Hematopoietic multipotent progenitor cell treated with erythropoietin and hydrocortisone succinate and interleukin-3 and kit ligand, for 6 days (in vitro differentiated cells): Measurements from ENCODE around the gene AGL.
"Not testable (repeated sequence)": the region's sequence is repeated elsewhere in the genome, so short reads cannot be mapped to it uniquely, and the experiment has no call there.

ENCODE experiments used
- DNase-seq: peaks from one replicate; pipeline ENCODE4 v3.0.0-alpha.2; 2015

The AGL gene

GRCh38 chr1:99851850-99852454 is 1.8 kb downstream of the AGL start:
- DNase-seq, result no peak

DNA sequence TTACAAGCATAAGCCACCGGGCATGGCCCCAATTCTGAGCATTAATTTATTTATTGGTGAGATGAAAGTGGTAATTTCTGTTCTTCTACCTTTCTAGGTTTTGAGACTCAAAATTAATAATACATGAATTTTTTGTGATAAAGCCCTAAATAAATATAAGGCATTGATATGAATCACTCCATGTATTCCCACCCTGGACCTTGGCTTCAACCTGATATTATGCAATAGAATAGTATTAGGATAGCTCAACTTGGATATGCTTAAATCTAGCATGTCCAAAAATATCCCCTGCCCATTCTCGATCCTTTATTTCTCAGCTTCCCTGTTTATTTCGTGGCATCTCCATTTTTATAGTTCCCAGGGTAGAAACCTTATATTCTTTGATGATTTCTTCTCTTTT is 2.5 kb downstream of the AGL start:
- DNase-seq, result no peak

DNA sequence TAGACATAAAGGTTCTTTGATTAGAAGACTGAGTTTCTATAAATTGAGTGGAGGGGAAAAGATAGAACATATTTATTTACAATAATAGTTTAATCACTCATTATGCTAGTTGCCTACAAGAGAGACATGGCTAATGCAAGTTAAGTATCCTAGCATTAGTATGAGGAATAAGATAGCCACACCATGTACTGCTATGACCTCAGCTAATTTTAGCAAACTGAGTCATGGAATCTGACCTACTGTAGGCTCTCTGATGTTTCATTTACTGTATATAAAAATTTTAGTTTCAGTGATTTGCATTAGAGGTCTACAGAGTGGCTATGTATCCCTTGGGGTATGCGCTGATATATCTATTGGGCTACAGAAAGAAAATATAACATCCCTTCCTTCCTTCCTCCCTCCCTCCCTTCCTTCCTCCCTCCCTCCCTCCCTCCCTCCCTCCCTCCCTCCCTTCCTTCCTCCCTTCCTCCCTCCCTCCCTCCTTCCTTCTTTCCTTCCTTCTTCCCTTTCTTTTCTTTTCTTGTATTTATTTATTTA is 5.8 kb downstream of the AGL start:
- DNase-seq, result no peak

DNA sequence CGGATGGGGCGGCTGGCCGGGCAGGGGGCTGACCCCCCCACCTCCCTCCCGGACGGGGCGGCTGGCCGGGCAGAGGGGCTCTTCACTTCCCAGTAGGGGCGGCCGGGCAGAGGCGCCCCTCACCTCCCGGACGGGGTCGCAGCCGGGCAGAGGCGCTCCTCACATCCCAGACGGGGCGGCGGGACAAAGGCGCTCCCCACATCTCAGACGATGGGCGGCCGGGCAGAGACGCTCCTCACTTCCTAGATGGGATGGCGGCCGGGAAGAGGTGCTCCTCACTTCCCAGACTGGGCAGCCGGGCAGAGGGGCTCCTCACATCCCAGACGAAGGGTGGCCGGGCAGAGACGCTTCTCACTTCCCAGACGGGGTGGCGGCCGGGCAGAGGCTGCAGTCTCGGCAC is 6.9 kb downstream of the AGL start:
- DNase-seq, result not testable (repeated sequence)

DNA sequence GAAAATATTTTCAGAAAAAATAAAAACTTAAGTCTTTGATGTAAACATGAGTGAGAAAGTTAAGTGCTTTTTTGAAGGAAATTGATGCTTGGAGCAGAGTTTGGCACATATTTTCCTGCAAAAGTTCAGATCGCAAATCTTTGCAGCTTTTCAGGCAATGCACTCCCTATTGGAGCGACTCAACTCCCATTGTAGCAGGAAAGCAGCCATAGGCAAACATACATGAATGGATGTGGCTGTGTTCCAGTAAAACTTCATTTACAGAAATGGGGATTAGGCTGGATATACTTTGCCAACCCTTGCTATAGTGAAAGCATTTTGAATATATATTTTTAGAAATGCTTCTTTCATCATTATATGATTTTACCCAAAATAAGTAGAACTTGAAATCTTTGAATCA is 8.1 kb downstream of the AGL start:
- no peak for DNase-seq

DNA sequence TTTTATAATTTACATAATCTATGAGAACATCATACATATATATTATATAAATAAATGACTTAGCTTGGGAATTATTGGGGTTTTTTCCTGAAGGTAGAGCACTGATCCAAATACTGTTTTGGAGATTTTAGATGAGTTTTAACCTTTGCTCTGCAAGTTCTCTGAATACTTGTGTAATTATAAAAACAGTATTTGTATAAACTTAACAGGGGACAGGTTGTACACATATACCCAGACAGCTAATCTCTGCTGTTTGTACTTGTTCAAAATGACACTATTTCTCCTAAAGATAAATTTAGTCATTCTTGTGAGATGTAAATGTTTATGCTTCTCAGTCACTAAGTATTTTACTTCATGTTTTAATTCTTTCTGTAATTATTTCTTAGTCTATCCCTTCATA is 8.7 kb downstream of the AGL start:
- no peak for DNase-seq

GRCh38 chr1:99860703-99861102 is 10.5 kb downstream of the AGL start:
- no peak for DNase-seq

- no peak for DNase-seq
Observed at GRCh38 chr1:99867682-99868081, 17.5 kb downstream of the AGL start.

GRCh38 chr1:99869304-99869703 is 19.1 kb downstream of the AGL start:
- DNase-seq, result peak; percentile 12

- no peak for DNase-seq
Observed at GRCh38 chr1:99869723-99870122, 19.6 kb downstream of the AGL start.

DNA sequence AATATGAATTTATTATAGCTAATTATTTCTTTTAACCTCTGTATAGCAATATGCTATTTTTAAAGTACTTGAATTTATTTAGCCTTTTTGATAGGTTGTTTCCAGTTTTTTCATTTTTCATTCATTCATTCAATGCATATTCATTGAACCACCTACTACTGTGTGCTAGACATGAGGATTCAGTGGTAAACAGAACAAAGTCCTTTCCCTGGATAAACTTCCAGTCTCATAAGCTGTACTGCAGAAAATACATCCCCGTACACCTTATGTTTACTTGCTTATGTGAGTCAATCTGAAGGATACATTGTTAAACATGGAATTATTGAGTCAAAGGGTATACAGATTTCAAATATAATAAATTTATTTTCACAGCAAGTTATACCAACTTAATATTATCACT is 21.9 kb downstream of the AGL start:
- DNase-seq, result no peak

DNA sequence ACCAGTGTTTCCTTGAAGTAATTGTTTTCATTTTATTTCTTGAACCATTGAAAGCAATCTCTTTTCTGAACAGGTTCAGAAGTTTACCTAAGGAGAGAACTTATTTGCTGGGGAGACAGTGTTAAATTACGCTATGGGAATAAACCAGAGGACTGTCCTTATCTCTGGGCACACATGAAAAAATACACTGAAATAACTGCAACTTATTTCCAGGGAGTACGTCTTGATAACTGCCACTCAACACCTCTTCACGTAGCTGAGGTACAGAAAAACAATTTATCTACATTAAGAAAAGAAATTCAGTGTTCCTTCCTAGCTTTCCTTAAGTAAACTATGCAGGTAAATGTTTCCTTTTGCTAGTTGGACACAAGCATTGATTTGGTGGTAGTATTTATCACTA is 27.4 kb downstream of the AGL start:
- DNase-seq, result peak; percentile 69

GRCh38 chr1:99886179-99886578 is 36.0 kb downstream of the AGL start:
- no peak for DNase-seq

- DNase-seq, result no peak
Observed at GRCh38 chr1:99886841-99887240, 36.7 kb downstream of the AGL start.

- no peak for DNase-seq
Observed at GRCh38 chr1:99887890-99888289, 37.7 kb downstream of the AGL start.

DNA sequence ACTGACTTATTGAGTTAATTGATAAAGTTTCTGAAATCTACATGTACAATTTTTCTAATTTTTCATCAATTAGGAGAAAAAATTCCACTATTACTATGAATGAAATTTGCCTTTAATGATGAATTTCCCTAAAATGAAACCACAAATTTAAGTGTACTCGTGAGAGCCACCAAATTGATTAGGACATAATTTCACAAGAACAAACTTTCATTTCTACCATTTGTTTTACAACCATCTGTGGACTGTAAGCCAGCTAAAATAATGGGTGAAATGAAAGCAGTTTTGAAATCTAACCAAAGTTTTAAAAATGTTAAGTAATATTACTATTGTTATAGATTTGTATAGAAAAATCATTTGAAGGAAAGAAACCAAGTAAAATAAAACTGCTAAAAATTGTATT is 41.8 kb downstream of the AGL start:
- no peak for DNase-seq

DNA sequence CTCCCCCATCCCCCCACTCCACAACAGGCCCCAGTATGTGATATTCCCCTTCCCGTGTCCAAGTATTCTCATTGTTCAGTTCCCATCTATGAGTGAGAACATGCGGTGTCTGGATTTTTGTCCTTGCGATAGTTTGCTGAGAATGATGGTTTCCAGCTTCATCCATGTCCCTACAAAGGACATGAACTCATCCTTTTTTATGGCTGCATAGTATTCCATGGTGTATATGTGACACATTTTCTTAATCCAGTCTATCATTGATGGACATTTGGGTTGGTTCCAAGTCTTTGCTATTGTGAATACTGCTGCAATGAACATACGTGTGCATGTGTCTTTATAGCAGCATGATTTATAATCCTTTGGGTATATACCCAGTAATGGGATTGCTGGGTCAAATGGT is 53.1 kb downstream of the AGL start:
- DNase-seq, result not testable (repeated sequence)

- no peak for DNase-seq
Observed at GRCh38 chr1:99906535-99906934, 56.4 kb downstream of the AGL start.

- DNase-seq, result no peak
Observed at GRCh38 chr1:99917214-99917613, 67.1 kb downstream of the AGL start.

DNA sequence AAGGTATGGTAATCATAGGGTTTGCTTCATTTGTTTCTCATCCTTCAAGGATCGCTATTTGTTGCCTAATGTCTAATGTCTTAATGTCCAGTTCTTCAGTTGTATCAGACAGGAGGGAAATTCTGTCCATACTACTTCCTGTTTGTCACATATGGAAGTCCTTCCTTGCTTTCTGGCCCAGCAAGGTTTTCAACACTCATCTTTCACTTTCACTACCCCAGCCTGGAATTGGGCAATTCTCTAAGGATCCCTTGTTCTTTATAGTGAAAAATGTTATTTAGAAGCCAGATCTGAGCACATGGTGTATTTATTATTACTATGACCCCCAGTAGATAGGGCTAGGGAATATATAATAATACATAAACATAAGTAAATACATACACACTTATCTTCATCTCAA is 69.1 kb downstream of the AGL start:
- DNase-seq, result no peak

DNA sequence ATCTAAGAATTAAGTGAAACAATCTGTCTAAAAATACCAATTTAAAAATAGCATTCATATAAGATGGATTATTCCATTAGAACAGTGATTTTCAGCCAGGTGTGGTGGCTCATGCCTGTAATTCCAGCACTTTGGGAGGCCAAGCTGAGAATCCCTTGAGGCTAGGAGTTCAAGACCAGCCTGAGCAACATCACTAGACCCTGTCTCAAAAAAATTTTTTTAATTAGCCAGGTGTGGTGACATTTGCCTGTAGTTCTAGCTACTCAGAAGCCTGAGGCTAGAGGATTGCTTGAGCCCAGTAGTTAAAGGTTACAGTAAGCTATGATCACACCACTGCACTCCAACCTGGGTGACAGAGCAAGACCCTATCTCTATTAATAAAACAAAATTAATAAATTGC is 84.6 kb downstream of the AGL start:
- DNase-seq, result no peak

DNA sequence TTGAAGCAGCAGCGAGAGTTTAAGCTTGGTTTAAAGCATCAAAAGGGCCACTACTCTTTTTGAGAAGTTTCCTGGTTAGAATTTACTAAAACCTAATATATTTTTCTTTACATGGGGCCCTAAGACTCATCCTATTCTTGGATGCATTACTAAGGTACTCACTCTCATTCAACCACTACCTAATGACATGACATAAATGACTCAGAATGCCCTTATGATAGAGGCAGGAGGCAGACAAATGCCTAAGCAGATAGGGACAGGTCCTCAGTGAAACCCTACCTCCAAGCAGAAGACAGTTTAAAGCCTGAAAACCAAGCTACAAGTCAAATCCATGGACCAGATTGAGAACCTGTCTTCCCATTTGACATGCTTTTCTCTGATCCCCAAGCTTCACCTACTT is 85.4 kb downstream of the AGL start:
- DNase-seq, result no peak

- DNase-seq, result no peak
Observed at GRCh38 chr1:99936071-99936470, 85.9 kb downstream of the AGL start.

GRCh38 chr1:99942723-99943122 is 92.6 kb downstream of the AGL start:
- DNase-seq, result no peak

DNA sequence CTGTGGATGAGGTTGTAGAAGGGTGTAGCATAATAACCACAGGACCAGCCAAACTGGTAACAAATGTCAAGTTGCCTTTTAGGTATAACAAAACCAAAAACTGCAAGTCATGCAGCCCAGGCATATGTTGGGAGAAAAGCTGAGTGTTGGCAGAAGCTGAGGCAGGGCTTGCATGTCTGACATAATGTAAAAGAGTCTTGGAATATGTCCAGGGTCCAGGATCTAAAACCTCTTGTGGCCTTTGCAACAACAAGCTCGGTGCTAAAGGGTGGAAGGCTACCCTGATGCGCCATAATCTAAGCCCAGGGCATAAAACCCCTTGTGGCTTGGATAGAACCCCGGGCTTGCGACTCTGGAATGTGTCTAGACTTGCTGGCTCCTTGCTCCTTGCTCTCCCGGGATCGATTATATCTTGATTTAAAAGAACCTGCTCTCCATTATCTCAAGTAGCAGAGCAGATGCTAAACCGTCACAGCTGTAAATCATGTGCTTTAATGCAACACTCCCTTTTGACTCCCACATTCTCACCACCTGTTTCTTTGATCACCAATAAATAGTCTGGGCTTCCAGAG is 93.1 kb downstream of the AGL start:
- DNase-seq, result peak; percentile 69
